Measurements from ENCODE around the gene SIX1.

The SIX1 gene

GRCh38 chr14:60602291-60602690, 47.0 kb downstream of the SIX1 start:
- TF ChIP-seq CTCF (IDR thresholded peaks at IDR 0.05; ENCODE audit: low read depth, low read length, missing control alignments), result no peak
- in situ Hi-C loops (cut with HindIII; ENCODE audit: low sequenced_read_pairs), result no loop called here
- H3K4me3 ChIP-seq (ENCODE audit: low read depth, low read length), result no peak overlapping the region
- no peak for DNase-seq (ENCODE audit: low read depth)

- TF ChIP-seq CTCF (IDR thresholded peaks at IDR 0.05; ENCODE audit: low read depth, low read length, missing control alignments), result no peak
- H3K4me3 ChIP-seq (ENCODE audit: low read depth, low read length), result no peak overlapping the region
- DNase-seq (ENCODE audit: low read depth), result no peak
- in situ Hi-C loops (cut with HindIII; ENCODE audit: low sequenced_read_pairs), result no loop called here
These were observed 49.5 kb downstream of the SIX1 start for GRCh38 chr14:60599727-60600126.

GRCh38 chr14:60596139-60596538, 53.1 kb downstream of the SIX1 start:
- DNase-seq (ENCODE audit: low read depth), result no peak
- no peak overlapping the region for H3K4me3 ChIP-seq (ENCODE audit: low read depth, low read length)
- in situ Hi-C loops (cut with HindIII; ENCODE audit: low sequenced_read_pairs), result no loop called here
- TF ChIP-seq CTCF (IDR thresholded peaks at IDR 0.05; ENCODE audit: low read depth, low read length, missing control alignments), result no peak

- H3K4me3 ChIP-seq (ENCODE audit: low read depth, low read length), result no peak overlapping the region
- no peak for TF ChIP-seq CTCF (IDR thresholded peaks at IDR 0.05; ENCODE audit: low read depth, low read length, missing control alignments)
- in situ Hi-C loops (cut with HindIII; ENCODE audit: low sequenced_read_pairs), result no loop called here
These were observed 55.2 kb downstream of the SIX1 start for GRCh38 chr14:60594062-60594461.

More at GRCh38 chr14:60594062-60594461, 55.2 kb downstream of the SIX1 start:
- no peak for DNase-seq (ENCODE audit: low read depth)
